Gastroesophageal sphincter (tissue), 3 donors: ENCODE data around the gene JSRP1.

ENCODE experiments used
- CTCF ChIP-seq, 4 experiments: fragments of 200-600 bp in 2 of 4; fragments of 450-650 bp in 2 of 4; sonication (generic) in 1 of 4; IDR thresholded peaks; one replicate each; pipeline ENCODE4 v1.5.1; 2017 to 2019; ENCODE audit warnings: antibody characterized with exemption in 4 of 4, mild to moderate bottlenecking in 2 of 4, moderate library complexity in 2 of 4
- EP300 ChIP-seq: sonication (generic); formaldehyde crosslinking; IDR thresholded peaks from one replicate; pipeline ENCODE4 v1.6.1; 2017; ENCODE audit warnings: antibody characterized with exemption, mild to moderate bottlenecking
- POLR2A ChIP-seq, 2 donors: fragments of 450-650 bp; IDR thresholded peaks; one replicate each; pipeline ENCODE4 v1.6.1; 2017; ENCODE audit warnings: antibody characterized with exemption in 2 of 2, mild to moderate bottlenecking in 2 of 2, moderate library complexity in 1 of 2
- POLR2AphosphoS5 ChIP-seq: sonication (generic); formaldehyde crosslinking; IDR thresholded peaks from one replicate; pipeline ENCODE4 v1.6.1; 2017; ENCODE audit warnings: antibody characterized with exemption

- TF ChIP-seq POLR2A (IDR thresholded peaks at IDR 0.05) (no peak), CTCF (IDR thresholded peaks at IDR 0.05) (no peak), POLR2AphosphoS5 (no peak), EP300 (no peak)
Observed at GRCh38 chr19:2228157-2229030, 27.8 kb downstream of the JSRP1 start.
